Adrenal gland (tissue), 5 donors: ENCODE measurements around the gene ZNF692.

ENCODE experiments used
- POLR2A ChIP-seq, 2 donors: fragments of 450-650 bp; IDR thresholded peaks; one replicate each; pipeline ENCODE4 v1.6.1; 2017; ENCODE audit warnings: antibody characterized with exemption in 2 of 2, mild to moderate bottlenecking in 2 of 2, moderate library complexity in 1 of 2
- TF ChIP-seq, protein P1 (sequence below), 6 experiments: fragments of 450-650 bp in 4 of 6; fragments of 200-600 bp in 2 of 6; sonication (generic) in 1 of 6; IDR thresholded peaks; 1 replicate in 5 of 6; 2 replicates in 1 of 6; pipeline versions ENCODE4 v1.5.1 to v1.8.0; 2016 to 2021; ENCODE audit warnings: antibody characterized with exemption in 6 of 6, mild to moderate bottlenecking in 2 of 6, moderate library complexity in 1 of 6
- donor health status: DM: no; HTN: no; CAD: no.

- TF ChIP-seq, protein P1, sequence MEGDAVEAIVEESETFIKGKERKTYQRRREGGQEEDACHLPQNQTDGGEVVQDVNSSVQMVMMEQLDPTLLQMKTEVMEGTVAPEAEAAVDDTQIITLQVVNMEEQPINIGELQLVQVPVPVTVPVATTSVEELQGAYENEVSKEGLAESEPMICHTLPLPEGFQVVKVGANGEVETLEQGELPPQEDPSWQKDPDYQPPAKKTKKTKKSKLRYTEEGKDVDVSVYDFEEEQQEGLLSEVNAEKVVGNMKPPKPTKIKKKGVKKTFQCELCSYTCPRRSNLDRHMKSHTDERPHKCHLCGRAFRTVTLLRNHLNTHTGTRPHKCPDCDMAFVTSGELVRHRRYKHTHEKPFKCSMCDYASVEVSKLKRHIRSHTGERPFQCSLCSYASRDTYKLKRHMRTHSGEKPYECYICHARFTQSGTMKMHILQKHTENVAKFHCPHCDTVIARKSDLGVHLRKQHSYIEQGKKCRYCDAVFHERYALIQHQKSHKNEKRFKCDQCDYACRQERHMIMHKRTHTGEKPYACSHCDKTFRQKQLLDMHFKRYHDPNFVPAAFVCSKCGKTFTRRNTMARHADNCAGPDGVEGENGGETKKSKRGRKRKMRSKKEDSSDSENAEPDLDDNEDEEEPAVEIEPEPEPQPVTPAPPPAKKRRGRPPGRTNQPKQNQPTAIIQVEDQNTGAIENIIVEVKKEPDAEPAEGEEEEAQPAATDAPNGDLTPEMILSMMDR (IDR thresholded peaks at IDR 0.05) = no peak
- no peak for TF ChIP-seq POLR2A (IDR thresholded peaks at IDR 0.05)
These were observed 44.5 kb downstream of the ZNF692 start for GRCh38 chr1:248814351-248814750.
